ENCODE data around the gene ZNF483. TPM values are rescaled to one million over a fixed set of nuclear protein-coding genes. Genes with fewer than 3 reads are reported as not detected.

ZNF483 gene
- total and polyA plus RNA-seq, 8 donors: 0.06 to 29.7 (median 1.8) TPM; not detected in 2

DNA sequence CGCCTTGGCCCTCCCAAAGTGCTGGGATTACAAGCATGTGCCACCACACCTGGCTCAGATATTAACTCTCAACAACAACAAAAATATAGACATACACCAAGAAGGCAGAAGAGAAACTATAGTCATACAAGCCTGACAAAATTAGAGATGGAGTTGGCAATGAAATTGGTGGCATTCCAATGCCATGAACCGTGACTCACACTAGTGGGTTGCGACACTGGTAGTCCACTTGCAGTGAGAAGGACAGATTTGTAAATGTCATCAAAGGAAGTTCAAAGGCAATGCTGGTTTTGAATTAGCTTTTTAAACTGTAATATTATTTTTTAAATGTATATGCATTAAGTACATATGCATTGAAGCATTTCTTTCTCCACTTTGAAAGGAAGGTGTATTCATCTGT is 97.6 kb downstream of the ZNF483 start:
- intact Hi-C loops (cut with DNase I; ENCODE audit: low total_unique reads): no loop called here
- Histone ChIP-seq H3K9me3 (no peaks in the 10 kb centered on the region), H3K4me1 (peaks cover 0 to 13% (median 0%) of the 10 kb centered on the region in 4 donors), H3K27me3 (peaks cover 0 to 8% (median 0%) of the 10 kb centered on the region in 3 donors), H3K4me3 (no peak overlapping the region), H3K36me3 (no peaks in the 10 kb centered on the region), H3K27ac (no peak overlapping the region)
- TF ChIP-seq POLR2AphosphoS5 (IDR thresholded peaks at IDR 0.05) (peak in 1 of 3 donors; percentile 60), POLR2A (IDR thresholded peaks at IDR 0.05) (no peak)
- 48 to 79% (median 69%) methylated on average over 3 of the region's 3 CpGs for WGBS, 5 donors
- peak in 1 of 2 donors; percentile 54 for DNase-seq

Other genes starting within 250 kb of the ZNF483 start
- gene OR2K2, start 195.0 kb upstream of the ZNF483 start, total RNA-seq: not detected
- gene OR2K2, start 195.0 kb upstream of the ZNF483 start, polyA plus RNA-seq: not detected
- gene ECPAS, start 40.8 kb upstream of the ZNF483 start, total RNA-seq: 100 to 1,000 TPM in 1 of 5 donors, 10 to 100 TPM in 4; 34.5 to 147 (median 77.1) TPM
- gene ECPAS, start 40.8 kb upstream of the ZNF483 start, polyA plus RNA-seq: 10 to 100 TPM; 13.6 to 17.6 (median 13.8) TPM
- 100 to 1,000 TPM in 4 of 5 donors, 10 to 100 TPM in 1; 35.6 to 378 (median 145) TPM for gene PTGR1, start 74.5 kb downstream of the ZNF483 start, total RNA-seq
- gene PTGR1, start 74.5 kb downstream of the ZNF483 start, polyA plus RNA-seq: 100 to 1,000 TPM in 1 of 3 donors, 10 to 100 TPM in 2; 31.1 to 222 (median 60.8) TPM
- gene DNAJC25, start 106.2 kb downstream of the ZNF483 start, total RNA-seq: 10 to 100 TPM in 2 of 5 donors, 1 to 10 TPM in 2, not detected in 1; 1.3 to 44.0 (median 9.0) TPM
- gene DNAJC25, start 106.2 kb downstream of the ZNF483 start, polyA plus RNA-seq: 1 to 10 TPM; 2.4 to 4.7 (median 4.3) TPM
- 10 to 100 TPM; 12.3 to 93.7 (median 56.5) TPM for gene GNG10, start 136.4 kb downstream of the ZNF483 start, total RNA-seq
- 10 to 100 TPM; 34.3 to 76.7 (median 51.8) TPM for gene GNG10, start 136.4 kb downstream of the ZNF483 start, polyA plus RNA-seq